Neural cell (in vitro differentiated cells): Measurements from ENCODE around the gene STIM1. TPM values are rescaled to one million over a fixed set of nuclear protein-coding genes. Genes with fewer than 3 reads are reported as not detected.

Source experiments
- H2AFZ ChIP-seq: fragments of 200-600, 300-800 bp; sonication (generic), shearing (Covaris generic); 2 replicates; pipeline ENCODE4 v1.6.0; 2014; ENCODE audit warnings: low read depth, mild to moderate bottlenecking, antibody characterized with exemption, low read length, moderate library complexity
- H3F3A ChIP-seq: fragments of 200-600 bp; shearing (Covaris generic); 2 replicates; pipeline ENCODE4 v1.6.1; 2016; ENCODE audit warnings: mild to moderate bottlenecking, moderate library complexity, mixed read lengths, antibody characterized with exemption, low read length; ENCODE audit not compliant: insufficient read depth, poor library complexity, severe bottlenecking
- H3K27ac ChIP-seq: fragments of 200-600, 300-800 bp; sonication (generic), shearing (Covaris generic); 2 replicates; pipeline ENCODE4 v1.5.1; 2014; ENCODE audit warnings: mild to moderate bottlenecking, low read length, moderate library complexity
- H3K27me3 ChIP-seq: fragments of 300-800, 200-600 bp; sonication (generic), shearing (Covaris generic); 2 replicates; pipeline ENCODE4 v1.6.0; 2014; ENCODE audit warnings: mild to moderate bottlenecking, low read depth, low read length, moderate library complexity; ENCODE audit not compliant: insufficient read depth
- H3K36me3 ChIP-seq: fragments of 300-800, 200-600 bp; sonication (generic), shearing (Covaris generic); 2 replicates; pipeline ENCODE4 v1.5.1; 2014; ENCODE audit warnings: mild to moderate bottlenecking, antibody characterized with exemption, low read length, moderate library complexity; ENCODE audit not compliant: insufficient read depth
- H3K4me2 ChIP-seq: fragments of 300-800, 200-600 bp; sonication (generic), shearing (Covaris generic); 2 replicates; pipeline ENCODE4 v1.6.0; 2014; ENCODE audit warnings: mild to moderate bottlenecking, low read length
- H3K4me3 ChIP-seq: fragments of 300-800, 200-600 bp; sonication (generic), shearing (Covaris generic); 2 replicates; pipeline ENCODE4 v1.5.1; 2014; ENCODE audit warnings: mild to moderate bottlenecking, low read length, moderate library complexity
- H3K79me2 ChIP-seq: fragments of 200-600 bp; shearing (Covaris generic); replicated peaks from 2 replicates; pipeline ENCODE4 v1.6.0; 2014; ENCODE audit warnings: mild to moderate bottlenecking, low read length, moderate library complexity; ENCODE audit not compliant: insufficient read depth
- H3K9ac ChIP-seq: fragments of 300-800, 200-600 bp; sonication (generic), shearing (Covaris generic); 2 replicates; pipeline ENCODE4 v1.6.1; 2016; ENCODE audit warnings: mild to moderate bottlenecking, low read length, mixed read lengths
- H3K9me2 ChIP-seq: fragments of 200-600 bp; shearing (Covaris generic); 2 replicates; pipeline ENCODE4 v1.6.1; 2016; ENCODE audit warnings: mild to moderate bottlenecking, low read length, mixed read lengths; ENCODE audit not compliant: insufficient read depth
- H3K9me3 ChIP-seq: fragments of 200-600, 300-800 bp; sonication (generic), shearing (Covaris generic); 2 replicates; pipeline ENCODE4 v1.6.1; 2016; ENCODE audit warnings: mild to moderate bottlenecking, mixed run types, low read length, moderate library complexity, mixed read lengths
- H4K20me1 ChIP-seq: fragments of 200-600 bp; shearing (Covaris generic); 2 replicates; pipeline ENCODE4 v1.6.1; 2016; ENCODE audit warnings: mild to moderate bottlenecking, mixed run types; ENCODE audit not compliant: insufficient read depth
- EP300 ChIP-seq: fragments of 450-650 bp; conservative IDR thresholded peaks from 2 replicates; pipeline ENCODE4 v1.6.1; 2014; ENCODE audit warnings: antibody characterized with exemption, mild to moderate bottlenecking, moderate library complexity; ENCODE audit not compliant: poor library complexity, severe bottlenecking
- EZH2 ChIP-seq: fragments of 200-600, 300-800 bp; shearing (Covaris generic), sonication (generic); IDR thresholded peaks from 2 replicates; pipeline ENCODE4 v1.6.1; 2014; ENCODE audit warnings: antibody characterized with exemption, low read length, borderline replicate concordance, mild to moderate bottlenecking; ENCODE audit not compliant: insufficient read depth, poor library complexity, severe bottlenecking
- MXI1 ChIP-seq: fragments of 450-650 bp; conservative IDR thresholded peaks from 2 replicates; pipeline ENCODE4 v1.6.1; 2014; ENCODE audit warnings: antibody characterized with exemption, mild to moderate bottlenecking; ENCODE audit not compliant: poor library complexity, severe bottlenecking
- POLR2AphosphoS5 ChIP-seq: IDR thresholded peaks from 2 replicates; pipeline ENCODE4 v1.6.1; 2012
- RAD21 ChIP-seq: fragments of 450-650 bp; conservative IDR thresholded peaks from 2 replicates; pipeline ENCODE4 v1.6.1; 2014; ENCODE audit warnings: antibody characterized with exemption, mild to moderate bottlenecking, moderate library complexity
- SMC3 ChIP-seq: fragments of 450-650 bp; conservative IDR thresholded peaks from 2 replicates; pipeline ENCODE4 v1.6.1; 2014; ENCODE audit warnings: antibody characterized with exemption, mild to moderate bottlenecking, moderate library complexity; ENCODE audit not compliant: poor library complexity
- TAF1 ChIP-seq: IDR thresholded peaks from 2 replicates; pipeline ENCODE4 v1.6.1; 2012; ENCODE audit warnings: low read depth
- polyA plus RNA-seq: library from polyadenylated mRNA; depleted of rRNA; stranded (reverse); fragments of >200 nt; gene quantifications from 2 replicates; pipeline ENCODE4 v1.2.3, GENCODE V29; 2014
- TF ChIP-seq, protein P1 (sequence below): IDR thresholded peaks from 2 replicates; pipeline ENCODE4 v1.6.1; 2012; ENCODE audit warnings: borderline replicate concordance
- TF ChIP-seq, protein P2 (sequence below): fragments of 450-650 bp; IDR thresholded peaks from 2 replicates; pipeline ENCODE4 v1.5.1; 2014; ENCODE audit warnings: antibody characterized with exemption, mild to moderate bottlenecking, moderate library complexity; ENCODE audit not compliant: poor library complexity, severe bottlenecking

STIM1 gene
- polyA plus RNA-seq, 1 donor from 2014 or later: 14.5 TPM

GRCh38 chr11:4103269-4103668, 247.8 kb downstream of the STIM1 start:
- H3K4me3 ChIP-seq: no peak overlapping the region
- H3K4me2 ChIP-seq: no peak overlapping the region
- H3K9me3 ChIP-seq: no peaks in the 10 kb centered on the region
- peaks cover 5% of the 10 kb centered on the region for H3K36me3 ChIP-seq
- no peaks in the 10 kb centered on the region for H4K20me1 ChIP-seq
- no peaks in the 10 kb centered on the region for H3F3A ChIP-seq
- no peaks in the 10 kb centered on the region for H3K9me2 ChIP-seq
- no peak overlapping the region for H3K9ac ChIP-seq
- peaks cover 15% of the 10 kb centered on the region for H3K79me2 ChIP-seq
- no peaks in the 10 kb centered on the region for H3K27me3 ChIP-seq
- H3K27ac ChIP-seq: no peak overlapping the region
- no peak for TF ChIP-seq EP300
- TF ChIP-seq, protein P1, sequence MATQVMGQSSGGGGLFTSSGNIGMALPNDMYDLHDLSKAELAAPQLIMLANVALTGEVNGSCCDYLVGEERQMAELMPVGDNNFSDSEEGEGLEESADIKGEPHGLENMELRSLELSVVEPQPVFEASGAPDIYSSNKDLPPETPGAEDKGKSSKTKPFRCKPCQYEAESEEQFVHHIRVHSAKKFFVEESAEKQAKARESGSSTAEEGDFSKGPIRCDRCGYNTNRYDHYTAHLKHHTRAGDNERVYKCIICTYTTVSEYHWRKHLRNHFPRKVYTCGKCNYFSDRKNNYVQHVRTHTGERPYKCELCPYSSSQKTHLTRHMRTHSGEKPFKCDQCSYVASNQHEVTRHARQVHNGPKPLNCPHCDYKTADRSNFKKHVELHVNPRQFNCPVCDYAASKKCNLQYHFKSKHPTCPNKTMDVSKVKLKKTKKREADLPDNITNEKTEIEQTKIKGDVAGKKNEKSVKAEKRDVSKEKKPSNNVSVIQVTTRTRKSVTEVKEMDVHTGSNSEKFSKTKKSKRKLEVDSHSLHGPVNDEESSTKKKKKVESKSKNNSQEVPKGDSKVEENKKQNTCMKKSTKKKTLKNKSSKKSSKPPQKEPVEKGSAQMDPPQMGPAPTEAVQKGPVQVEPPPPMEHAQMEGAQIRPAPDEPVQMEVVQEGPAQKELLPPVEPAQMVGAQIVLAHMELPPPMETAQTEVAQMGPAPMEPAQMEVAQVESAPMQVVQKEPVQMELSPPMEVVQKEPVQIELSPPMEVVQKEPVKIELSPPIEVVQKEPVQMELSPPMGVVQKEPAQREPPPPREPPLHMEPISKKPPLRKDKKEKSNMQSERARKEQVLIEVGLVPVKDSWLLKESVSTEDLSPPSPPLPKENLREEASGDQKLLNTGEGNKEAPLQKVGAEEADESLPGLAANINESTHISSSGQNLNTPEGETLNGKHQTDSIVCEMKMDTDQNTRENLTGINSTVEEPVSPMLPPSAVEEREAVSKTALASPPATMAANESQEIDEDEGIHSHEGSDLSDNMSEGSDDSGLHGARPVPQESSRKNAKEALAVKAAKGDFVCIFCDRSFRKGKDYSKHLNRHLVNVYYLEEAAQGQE: no peak
- no peak overlapping the region for H2AFZ ChIP-seq

DNA sequence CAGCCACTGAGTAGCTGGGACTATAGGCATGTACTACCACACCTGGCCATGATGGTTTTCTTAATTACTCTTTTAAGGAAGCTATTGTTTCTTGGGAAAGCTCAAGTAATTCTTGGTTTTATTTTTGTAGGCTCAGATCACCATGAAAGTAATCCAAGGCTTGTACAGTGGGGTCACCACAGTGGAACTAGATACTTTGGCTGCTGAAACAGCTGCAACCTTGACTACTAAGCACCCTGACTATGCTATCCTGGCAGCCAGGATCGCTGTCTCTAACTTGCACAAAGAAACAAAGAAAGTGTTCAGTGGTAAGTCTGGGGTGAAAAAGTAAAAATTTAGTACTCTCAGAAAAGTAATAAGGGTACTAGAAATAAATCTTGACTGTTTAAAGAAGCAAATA, 250.5 kb downstream of the STIM1 start:
- H3K36me3 ChIP-seq: peaks cover 5% of the 10 kb centered on the region
- no peaks in the 10 kb centered on the region for H3F3A ChIP-seq
- no peak for TF ChIP-seq POLR2AphosphoS5
- no peak for TF ChIP-seq EZH2
- no peak for TF ChIP-seq SMC3
- no peak for TF ChIP-seq EP300
- TF ChIP-seq, protein P1: no peak
- TF ChIP-seq, protein P2, sequence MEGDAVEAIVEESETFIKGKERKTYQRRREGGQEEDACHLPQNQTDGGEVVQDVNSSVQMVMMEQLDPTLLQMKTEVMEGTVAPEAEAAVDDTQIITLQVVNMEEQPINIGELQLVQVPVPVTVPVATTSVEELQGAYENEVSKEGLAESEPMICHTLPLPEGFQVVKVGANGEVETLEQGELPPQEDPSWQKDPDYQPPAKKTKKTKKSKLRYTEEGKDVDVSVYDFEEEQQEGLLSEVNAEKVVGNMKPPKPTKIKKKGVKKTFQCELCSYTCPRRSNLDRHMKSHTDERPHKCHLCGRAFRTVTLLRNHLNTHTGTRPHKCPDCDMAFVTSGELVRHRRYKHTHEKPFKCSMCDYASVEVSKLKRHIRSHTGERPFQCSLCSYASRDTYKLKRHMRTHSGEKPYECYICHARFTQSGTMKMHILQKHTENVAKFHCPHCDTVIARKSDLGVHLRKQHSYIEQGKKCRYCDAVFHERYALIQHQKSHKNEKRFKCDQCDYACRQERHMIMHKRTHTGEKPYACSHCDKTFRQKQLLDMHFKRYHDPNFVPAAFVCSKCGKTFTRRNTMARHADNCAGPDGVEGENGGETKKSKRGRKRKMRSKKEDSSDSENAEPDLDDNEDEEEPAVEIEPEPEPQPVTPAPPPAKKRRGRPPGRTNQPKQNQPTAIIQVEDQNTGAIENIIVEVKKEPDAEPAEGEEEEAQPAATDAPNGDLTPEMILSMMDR: no peak
- no peak for TF ChIP-seq MXI1
- TF ChIP-seq RAD21: no peak
- no peak for TF ChIP-seq TAF1

More for the DNA sequence above, 250.5 kb downstream of the STIM1 start:
- Histone ChIP-seq H3K4me2 (no peak overlapping the region), H3K9me3 (no peaks in the 10 kb centered on the region), H3K9me2 (no peaks in the 10 kb centered on the region), H3K9ac (no peak overlapping the region), H3K79me2 (no peaks in the 10 kb centered on the region), H3K4me3 (no peak overlapping the region), H4K20me1 (no peaks in the 10 kb centered on the region), H3K27me3 (no peaks in the 10 kb centered on the region), H3K27ac (no peak overlapping the region), H2AFZ (no peak overlapping the region)
